Measurements from ENCODE around the gene RAD18.

The RAD18 gene

GRCh38 chr3:8954938-8955763 is 8.1 kb downstream of the RAD18 start:
- no peak overlapping the region for H3K4me3 ChIP-seq (ENCODE audit: low read length)
- no peak for DNase-seq (ENCODE audit: low read depth)

GRCh38 chr3:8953313-8953712 is 10.0 kb downstream of the RAD18 start:
- TF ChIP-seq CTCF (conservative IDR thresholded peaks at IDR 0.05; ENCODE audit: low read depth, low read length) = no peak

More at GRCh38 chr3:8954938-8955763, 8.1 kb downstream of the RAD18 start:
- TF ChIP-seq CTCF (conservative IDR thresholded peaks at IDR 0.05; ENCODE audit: low read depth, low read length) = no peak

DNA sequence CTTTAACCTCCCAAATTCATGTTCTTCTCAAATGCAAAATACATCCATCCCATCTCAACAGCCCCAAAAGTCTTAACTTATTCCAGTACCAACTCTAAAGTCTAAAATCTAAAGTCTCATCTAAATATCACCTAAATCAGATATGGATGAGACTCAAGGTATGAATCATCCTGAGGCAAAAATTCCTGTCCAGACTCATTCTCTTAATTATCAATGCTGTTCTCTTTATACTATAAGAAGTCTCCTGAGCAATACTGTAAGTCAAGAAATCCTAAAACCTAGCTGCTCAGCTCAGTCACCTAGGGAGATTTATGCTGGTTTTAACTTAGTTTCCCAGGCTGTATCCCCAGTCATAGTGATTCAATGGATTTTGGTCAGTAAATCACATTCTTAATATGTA is 11.1 kb downstream of the RAD18 start:
- H3K4me3 ChIP-seq (ENCODE audit: low read length) = no peak overlapping the region
- no peak for DNase-seq (ENCODE audit: low read depth)
- no peak for TF ChIP-seq CTCF (conservative IDR thresholded peaks at IDR 0.05; ENCODE audit: low read depth, low read length)

More at GRCh38 chr3:8953313-8953712, 10.0 kb downstream of the RAD18 start:
- DNase-seq (ENCODE audit: low read depth) = no peak
- no peak overlapping the region for H3K4me3 ChIP-seq (ENCODE audit: low read length)

DNA sequence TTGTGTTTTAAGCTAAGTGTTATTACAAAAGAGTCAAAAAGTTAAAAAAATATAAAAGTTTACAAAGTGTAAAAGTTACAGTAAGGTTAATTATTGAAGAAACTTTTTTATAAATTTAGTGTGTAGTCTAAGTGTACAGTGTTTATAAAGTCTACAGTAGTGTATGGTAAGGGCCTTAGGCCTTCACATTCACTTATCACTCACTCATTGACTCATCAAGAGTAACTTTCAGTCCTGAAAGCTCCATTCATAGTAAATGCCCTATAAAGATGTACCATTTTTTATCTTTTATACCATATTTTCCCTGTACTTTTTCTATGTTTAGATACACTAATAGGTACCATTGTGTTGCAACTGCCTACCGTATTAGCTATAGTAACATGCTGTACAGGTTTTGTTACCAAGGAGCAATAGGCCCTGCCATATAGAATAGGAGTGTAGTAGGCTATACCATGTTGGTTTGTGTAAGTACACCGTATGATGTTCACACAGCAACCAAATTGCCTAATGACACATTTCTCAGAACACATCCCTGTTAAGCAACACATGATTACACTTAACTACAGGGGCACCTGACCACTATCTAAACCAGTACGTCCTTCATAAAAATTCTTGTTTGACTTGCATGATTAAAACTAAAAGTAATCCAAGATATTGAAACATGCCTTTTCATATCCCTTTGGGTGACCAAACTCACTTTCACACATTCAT is 17.2 kb downstream of the RAD18 start:
- TF ChIP-seq CTCF (conservative IDR thresholded peaks at IDR 0.05; ENCODE audit: low read depth, low read length) = no peak
- no peak overlapping the region for H3K4me3 ChIP-seq (ENCODE audit: low read length)
- DNase-seq (ENCODE audit: low read depth) = no peak

- H3K4me3 ChIP-seq (ENCODE audit: low read length) = no peak overlapping the region
- no peak for TF ChIP-seq CTCF (conservative IDR thresholded peaks at IDR 0.05; ENCODE audit: low read depth, low read length)
- DNase-seq (ENCODE audit: low read depth) = no peak
These were observed 20.4 kb downstream of the RAD18 start for GRCh38 chr3:8942746-8943488.

DNA sequence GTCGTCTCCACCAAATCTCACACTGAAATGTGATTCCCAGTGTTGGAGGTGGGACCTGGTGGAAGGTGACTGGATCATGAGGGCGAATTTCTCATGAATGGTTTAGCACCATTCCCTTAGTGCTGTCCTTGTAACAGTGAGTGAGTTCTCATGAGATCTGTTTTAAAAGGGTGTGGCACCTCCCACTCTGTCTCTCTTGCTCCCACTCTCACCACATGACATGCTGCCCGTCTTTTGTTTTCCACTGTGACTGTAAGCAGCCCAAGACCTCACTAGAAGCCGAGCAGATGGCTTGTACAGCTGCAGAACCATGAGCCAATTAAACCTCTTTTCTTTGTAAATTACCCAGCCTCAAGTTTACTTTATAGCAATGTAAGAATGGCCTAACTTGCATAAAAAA is 21.2 kb downstream of the RAD18 start:
- no peak for TF ChIP-seq CTCF (conservative IDR thresholded peaks at IDR 0.05; ENCODE audit: low read depth, low read length)
- no peak overlapping the region for H3K4me3 ChIP-seq (ENCODE audit: low read length)
- no peak for DNase-seq (ENCODE audit: low read depth)

Data from retinal pigment epithelial cell (primary cell).